Mucosa of rectum (tissue), 2 donors: ENCODE data around the gene FAXC.

Source experiments
- H3K27ac ChIP-seq, 2 donors: one replicate each; pipeline ENCODE4 v1.7.0; 2013; ENCODE audit warnings: inconsistent platforms in 2 of 2, low read depth in 2 of 2, low read length in 2 of 2
- H3K27me3 ChIP-seq, 2 donors: one replicate each; pipeline ENCODE4 v1.7.0; 2013; ENCODE audit warnings: low read length in 2 of 2; ENCODE audit not compliant: control insufficient read depth in 2 of 2, insufficient read depth in 2 of 2
- H3K36me3 ChIP-seq, 2 donors: one replicate each; pipeline ENCODE4 v1.7.0; 2013; ENCODE audit warnings: low read length in 2 of 2; ENCODE audit not compliant: control insufficient read depth in 2 of 2, insufficient read depth in 2 of 2
- H3K4me1 ChIP-seq, 2 donors: one replicate each; pipeline ENCODE4 v1.7.0; 2013; ENCODE audit warnings: low read length in 2 of 2, mild to moderate bottlenecking in 1 of 2; ENCODE audit not compliant: control insufficient read depth in 2 of 2, insufficient read depth in 2 of 2
- H3K4me3 ChIP-seq, 2 donors: one replicate each; pipeline ENCODE4 v1.7.0; 2013; ENCODE audit warnings: low read length in 2 of 2
- H3K9ac ChIP-seq, 2 donors: one replicate each; pipeline ENCODE4 v1.7.0; 2013; ENCODE audit warnings: low read length in 2 of 2, low read depth in 1 of 2, mild to moderate bottlenecking in 1 of 2
- H3K9me3 ChIP-seq, 2 donors: one replicate each; pipeline ENCODE4 v1.7.0; 2013; ENCODE audit warnings: low read length in 2 of 2; ENCODE audit not compliant: control insufficient read depth in 2 of 2
- donor health status: healthy.
- donor health status: Normal muscosa, but diverticular disease.

FAXC gene

GRCh38 chr6:99349171-99350141 lies at the start of gene FAXC:
Gene FAXC, minus strand, starts transcription at chr6:99349674. Its CDS starts 302 bp downstream, at chr6:99349372.
- Histone ChIP-seq H3K4me1 (peaks cover 3% of the 10 kb centered on the region in 2 donors), H3K9ac (peak within 1 kb of the TSS; percentile 4 to 43), H3K27me3 (peaks cover 6 to 10% of the 10 kb centered on the region in 2 donors), H3K9me3 (no peaks in the 10 kb centered on the region), H3K27ac (peak within 1 kb of the TSS in 1 of 2 donors; percentile 25), H3K4me3 (peak within 1 kb of the TSS; percentile 40 to 63), H3K36me3 (no peaks in the 10 kb centered on the region)

DNA sequence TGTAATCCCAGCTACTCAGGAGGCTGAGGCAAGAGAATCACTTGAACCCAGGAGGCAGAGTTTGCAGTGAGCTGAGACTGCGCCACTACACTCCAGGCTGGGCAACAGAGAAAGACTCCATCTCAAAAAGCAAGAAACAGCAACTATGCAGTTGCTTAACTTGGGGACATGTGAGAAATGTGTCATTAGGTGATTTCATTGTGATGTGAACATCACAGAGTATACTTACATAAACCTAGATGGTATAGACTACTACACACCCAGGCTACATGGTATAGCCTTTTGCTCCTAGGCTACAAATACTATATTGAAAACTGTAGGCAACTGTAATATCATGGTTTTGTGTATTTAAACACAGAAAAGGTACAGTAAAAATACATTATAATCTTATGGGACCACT lies 47.8 kb upstream of the FAXC start:
- Histone ChIP-seq H3K9ac (no peak overlapping the region), H3K36me3 (peaks cover 28 to 29% of the 10 kb centered on the region in 2 donors), H3K27me3 (no peaks in the 10 kb centered on the region), H3K4me3 (no peak overlapping the region), H3K9me3 (no peaks in the 10 kb centered on the region), H3K27ac (no peak overlapping the region), H3K4me1 (peaks cover 0 to 3% of the 10 kb centered on the region in 2 donors)

DNA sequence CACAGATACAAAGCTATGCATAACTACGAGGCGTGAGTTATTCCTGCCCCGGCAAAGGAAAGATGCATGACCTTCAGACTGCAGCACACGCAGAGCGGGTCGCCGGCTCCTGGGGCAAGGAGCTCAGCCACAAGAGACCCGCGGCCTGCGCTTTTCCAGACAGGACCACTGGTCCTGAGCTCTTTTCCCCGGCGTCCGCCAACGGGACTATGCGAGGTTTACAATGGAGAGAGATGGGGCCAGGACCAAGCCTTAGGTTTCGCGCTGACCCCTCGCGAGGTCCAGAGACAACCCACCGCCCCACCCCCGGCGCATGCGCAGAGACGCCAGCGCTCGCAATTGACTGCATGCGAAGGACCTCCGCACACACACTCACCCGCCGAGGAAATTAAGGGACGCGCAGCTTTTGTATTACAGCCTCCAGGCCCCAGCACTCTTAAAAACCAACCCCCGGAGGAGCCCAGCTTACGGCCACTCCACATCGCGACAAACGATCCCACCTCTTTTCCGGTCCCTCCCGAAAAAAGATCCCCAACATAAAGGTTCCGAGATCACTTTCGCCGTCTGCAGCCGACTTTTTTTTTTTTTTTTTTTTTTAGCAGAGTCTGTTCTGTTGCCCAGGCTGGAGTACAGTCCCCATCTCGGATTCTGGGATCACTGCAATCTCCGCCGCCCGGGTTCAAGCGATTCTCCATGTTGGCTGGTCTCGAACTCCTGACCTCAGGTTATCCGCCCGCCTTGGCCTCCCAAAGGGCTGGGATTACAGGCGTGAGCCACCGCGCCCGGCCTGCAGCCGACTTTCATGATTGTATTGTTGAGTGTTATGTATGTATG lies 44.4 kb upstream of the FAXC start, which contains the start of gene COQ3:
Gene COQ3 (minus strand): TSS at position 498 of the 834 bp plus-strand sequence. CDS start 16 bp downstream, at position 482.
- no peaks in the 10 kb centered on the region for H3K27me3 ChIP-seq
- H3K36me3 ChIP-seq, result peaks cover 2 to 3% of the 10 kb centered on the region in 2 donors
- peak within 1 kb of the TSS; percentile 75 to 82 for H3K9ac ChIP-seq
- peaks cover 0 to 3% of the 10 kb centered on the region in 2 donors for H3K4me1 ChIP-seq
- H3K4me3 ChIP-seq, result peak within 1 kb of the TSS; percentile 82 to 92
- H3K9me3 ChIP-seq, result no peaks in the 10 kb centered on the region
- peak within 1 kb of the TSS; percentile 74 to 81 for H3K27ac ChIP-seq

DNA sequence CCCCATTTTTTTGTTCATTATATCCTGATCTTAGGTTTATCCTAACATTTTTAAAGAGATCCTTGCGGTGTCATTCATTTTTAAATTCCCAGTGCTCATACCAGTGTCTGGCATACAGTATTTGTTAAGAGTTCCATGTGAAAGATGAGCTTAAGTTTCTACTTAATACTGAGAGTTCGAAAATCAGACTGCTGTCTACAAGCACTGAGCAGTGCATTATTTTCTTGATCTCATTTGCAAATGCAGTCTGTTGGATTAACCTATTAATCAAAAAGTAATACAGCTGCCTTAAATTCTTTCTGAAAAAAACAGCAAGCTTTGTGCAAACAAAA lies 43.9 kb upstream of the FAXC start:
- peak overlapping the region; percentile 75 to 82 for H3K9ac ChIP-seq
- peaks cover 0 to 3% of the 10 kb centered on the region in 2 donors for H3K4me1 ChIP-seq
- no peaks in the 10 kb centered on the region for H3K9me3 ChIP-seq
- peaks cover 0 to 3% of the 10 kb centered on the region in 2 donors for H3K36me3 ChIP-seq
- H3K4me3 ChIP-seq, result peak overlapping the region; percentile 82 to 92
- H3K27me3 ChIP-seq, result no peaks in the 10 kb centered on the region
- peak overlapping the region in 1 of 2 donors; percentile 81 for H3K27ac ChIP-seq

DNA sequence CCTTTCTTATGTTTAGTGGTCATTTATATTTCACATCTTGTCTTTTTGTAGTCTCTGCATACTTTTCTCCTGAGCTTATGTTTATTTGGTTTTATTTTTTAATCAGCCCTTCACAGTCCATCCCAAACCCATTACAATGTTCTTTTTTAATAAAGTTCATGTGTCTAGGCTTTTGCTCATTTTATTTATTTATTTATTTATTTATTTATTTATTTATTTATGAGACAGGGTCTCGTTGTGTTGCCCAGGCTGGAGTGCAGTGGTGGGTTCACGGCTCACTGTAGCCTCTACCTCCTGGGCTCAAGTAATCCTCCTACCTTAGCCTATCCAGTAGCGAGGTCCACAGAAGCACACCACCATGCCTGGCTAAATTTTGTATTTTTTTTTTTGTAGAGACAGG lies 41.4 kb upstream of the FAXC start:
- Histone ChIP-seq H3K4me3 (no peak overlapping the region), H3K9me3 (no peaks in the 10 kb centered on the region), H3K36me3 (no peaks in the 10 kb centered on the region), H3K27ac (no peak overlapping the region), H3K4me1 (peaks cover 0 to 3% of the 10 kb centered on the region in 2 donors), H3K27me3 (no peaks in the 10 kb centered on the region), H3K9ac (no peak overlapping the region)

DNA sequence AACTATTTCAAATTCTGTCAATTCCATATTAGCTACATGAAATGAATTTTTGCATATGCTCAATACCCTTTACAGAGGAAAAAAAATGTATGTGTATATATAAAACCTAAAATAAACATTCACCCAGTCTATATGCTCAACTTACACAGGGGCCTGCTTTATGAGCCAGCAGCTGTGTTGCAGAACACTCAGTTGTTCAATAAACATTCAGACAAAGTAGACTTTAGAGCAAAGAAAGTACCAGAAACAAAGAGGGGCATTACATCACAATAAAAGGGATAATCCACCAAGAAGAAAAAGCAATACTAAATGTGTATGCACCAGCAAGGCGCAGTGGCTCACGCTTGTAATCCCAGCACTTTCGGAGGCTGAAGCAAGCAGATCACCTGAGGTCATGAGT lies 35.0 kb upstream of the FAXC start:
- H3K4me1 ChIP-seq, result no peaks in the 10 kb centered on the region
- no peak overlapping the region for H3K27ac ChIP-seq
- H3K9me3 ChIP-seq, result no peaks in the 10 kb centered on the region
- H3K36me3 ChIP-seq, result no peaks in the 10 kb centered on the region
- no peak overlapping the region for H3K9ac ChIP-seq
- H3K27me3 ChIP-seq, result no peaks in the 10 kb centered on the region
- no peak overlapping the region for H3K4me3 ChIP-seq

GRCh38 chr6:99378636-99379035 lies 29.2 kb upstream of the FAXC start:
- H3K9ac ChIP-seq, result no peak overlapping the region
- H3K9me3 ChIP-seq, result no peaks in the 10 kb centered on the region
- H3K36me3 ChIP-seq, result no peaks in the 10 kb centered on the region
- H3K27ac ChIP-seq, result no peak overlapping the region
- H3K27me3 ChIP-seq, result no peaks in the 10 kb centered on the region
- H3K4me1 ChIP-seq, result no peaks in the 10 kb centered on the region
- no peak overlapping the region for H3K4me3 ChIP-seq

- H3K27ac ChIP-seq, result no peak overlapping the region
- H3K4me1 ChIP-seq, result no peaks in the 10 kb centered on the region
- no peaks in the 10 kb centered on the region for H3K27me3 ChIP-seq
Observed at GRCh38 chr6:99369533-99369932, 20.1 kb upstream of the FAXC start.

DNA sequence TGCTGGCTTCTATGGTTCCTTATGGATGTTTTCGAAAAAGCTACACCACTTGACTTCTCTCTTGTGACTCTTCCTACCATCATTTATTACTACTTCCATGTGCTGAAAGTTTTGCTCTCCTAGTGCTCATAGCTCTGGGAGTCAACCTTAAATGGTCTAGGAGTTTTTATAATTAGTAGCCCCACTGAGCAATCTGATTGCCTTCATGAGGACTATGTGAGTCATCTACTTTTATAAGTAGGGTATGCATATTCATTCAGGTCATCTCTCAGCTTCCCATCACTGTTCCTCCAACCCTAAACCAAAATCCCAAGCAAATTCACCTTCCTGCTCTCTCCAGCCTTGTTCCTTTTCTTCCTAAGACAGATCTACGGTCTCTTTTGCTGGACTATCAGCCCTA lies 17.4 kb upstream of the FAXC start:
- Histone ChIP-seq H3K27ac (no peak overlapping the region), H3K27me3 (no peaks in the 10 kb centered on the region), H3K4me1 (no peaks in the 10 kb centered on the region), H3K9me3 (no peaks in the 10 kb centered on the region), H3K4me3 (no peak overlapping the region), H3K36me3 (peaks cover 0 to 3% of the 10 kb centered on the region in 2 donors), H3K9ac (no peak overlapping the region)

More at GRCh38 chr6:99369533-99369932, 20.1 kb upstream of the FAXC start:
- no peak overlapping the region for H3K4me3 ChIP-seq
- no peaks in the 10 kb centered on the region for H3K9me3 ChIP-seq
- H3K36me3 ChIP-seq, result peaks cover 0 to 3% of the 10 kb centered on the region in 2 donors
- no peak overlapping the region for H3K9ac ChIP-seq

DNA sequence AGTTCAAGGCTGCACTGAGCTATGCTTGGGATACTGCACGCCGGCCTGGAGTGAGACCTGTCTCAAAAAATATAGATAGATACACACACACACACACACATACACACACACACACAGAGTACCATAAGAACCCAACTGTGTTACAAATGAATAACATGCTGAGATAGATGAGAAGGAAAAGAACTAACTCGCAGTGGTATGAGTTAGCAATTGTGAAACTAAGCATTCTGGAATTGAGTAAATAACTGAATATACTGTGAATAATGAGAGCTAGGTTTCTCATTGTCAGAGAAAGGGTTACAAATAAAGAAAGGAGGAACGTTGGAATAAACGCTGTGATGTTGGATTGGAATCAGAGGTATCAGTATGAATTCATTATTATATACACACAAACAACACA lies 14.6 kb upstream of the FAXC start:
- no peaks in the 10 kb centered on the region for H3K4me1 ChIP-seq
- no peaks in the 10 kb centered on the region for H3K27me3 ChIP-seq
- H3K27ac ChIP-seq, result no peak overlapping the region
- H3K9ac ChIP-seq, result no peak overlapping the region
- no peak overlapping the region for H3K4me3 ChIP-seq
- no peaks in the 10 kb centered on the region for H3K9me3 ChIP-seq
- no peaks in the 10 kb centered on the region for H3K36me3 ChIP-seq
